Neural progenitor cell (in vitro differentiated cells): Measurements from ENCODE around the gene ULK4. TPM values are rescaled to one million over a fixed set of nuclear protein-coding genes. Genes with fewer than 3 reads are reported as not detected.

Source experiments
- DNase-seq: peaks from one replicate; pipeline ENCODE4 v3.0.0-alpha.2; 2016; ENCODE audit warnings: low spot score
- H2AFZ ChIP-seq: fragments of 200-600 bp; sonication (generic); replicated peaks from 2 replicates; pipeline ENCODE4 v1.6.1; 2016; ENCODE audit warnings: antibody characterized with exemption
- H3F3A ChIP-seq: fragments of 200-600 bp; sonication (generic); 2 replicates; pipeline ENCODE4 v1.6.1; 2016; ENCODE audit warnings: antibody characterized with exemption, low read depth
- H3K27ac ChIP-seq: fragments of 200-600 bp; sonication (generic); 2 replicates; pipeline ENCODE4 v1.5.1; 2016; ENCODE audit warnings: mild to moderate bottlenecking
- H3K27me3 ChIP-seq: fragments of 200-600 bp; sonication (generic); 2 replicates; pipeline ENCODE4 v1.6.1; 2016; ENCODE audit warnings: mild to moderate bottlenecking, moderate library complexity
- H3K36me3 ChIP-seq: fragments of 200-600 bp; sonication (generic); 2 replicates; pipeline ENCODE4 v1.5.1; 2016
- H3K4me1 ChIP-seq: fragments of 200-600 bp; sonication (generic); 2 replicates; pipeline ENCODE4 v1.6.1; 2016; ENCODE audit warnings: mixed run types
- H3K4me2 ChIP-seq: fragments of 200-600 bp; sonication (generic); 2 replicates; pipeline ENCODE4 v1.6.1; 2016
- H3K4me3 ChIP-seq: fragments of 200-600 bp; sonication (generic); 2 replicates; pipeline ENCODE4 v1.5.1; 2016
- H3K79me2 ChIP-seq: fragments of 200-600 bp; sonication (generic); 2 replicates; pipeline ENCODE4 v1.6.1; 2016; ENCODE audit warnings: low read depth
- H3K9ac ChIP-seq: fragments of 200-600 bp; sonication (generic); 2 replicates; pipeline ENCODE4 v1.6.1; 2016
- H3K9me3 ChIP-seq: fragments of 200-600 bp; sonication (generic); 2 replicates; pipeline ENCODE4 v1.5.1; 2016; ENCODE audit warnings: low read depth
- H4K20me1 ChIP-seq: fragments of 200-600 bp; sonication (generic); 2 replicates; pipeline ENCODE4 v1.6.1; 2016; ENCODE audit warnings: low read depth
- H3K27ac Mint-ChIP-seq: 3 replicates; pipeline ENCODE4 v1.8.0; 2021; ENCODE audit warnings: mixed read lengths
- H3K27me3 Mint-ChIP-seq: 2 replicates; pipeline ENCODE4 v1.8.0; 2022; ENCODE audit warnings: low read depth, mild to moderate bottlenecking, inconsistent platforms, moderate library complexity, mixed read lengths; ENCODE audit not compliant: insufficient read depth
- H3K36me3 Mint-ChIP-seq: 3 replicates; pipeline ENCODE4 v1.8.0; 2021; ENCODE audit warnings: mixed read lengths
- H3K4me1 Mint-ChIP-seq: 3 replicates; pipeline ENCODE4 v1.8.0; 2021; ENCODE audit warnings: mixed read lengths
- H3K4me3 Mint-ChIP-seq: 3 replicates; pipeline ENCODE4 v1.8.0; 2021; ENCODE audit warnings: mild to moderate bottlenecking, moderate library complexity, mixed read lengths
- H3K9me3 Mint-ChIP-seq: 3 replicates; pipeline ENCODE4 v1.8.0; 2020; ENCODE audit warnings: mixed read lengths
- CTCF ChIP-seq: fragments of 200-600 bp; sonication (generic); IDR thresholded peaks from 2 replicates; pipeline ENCODE4 v1.5.1; 2017; ENCODE audit warnings: antibody characterized with exemption, mild to moderate bottlenecking
- EZH2 ChIP-seq: fragments of 200-600 bp; sonication (generic); IDR thresholded peaks from 2 replicates; pipeline ENCODE4 v1.6.1; 2017; ENCODE audit warnings: antibody characterized with exemption, mild to moderate bottlenecking, moderate library complexity
- EZH2phosphoT487 ChIP-seq: fragments of 200-600 bp; sonication (generic); IDR thresholded peaks from 2 replicates; pipeline ENCODE4 v1.6.1; 2017; ENCODE audit warnings: antibody characterized with exemption
- total RNA-seq: library from RNA; depleted of rRNA; stranded (reverse); fragments of >200 nt; gene quantifications from 2 replicates; pipeline ENCODE4 v1.2.3, GENCODE V29; 2015; ENCODE audit warnings: low replicate concordance

ULK4 gene
- total RNA-seq, 1 donor from 2014 or later = 33.0 TPM

- Histone ChIP-seq H3F3A (no peaks in the 10 kb centered on the region), H3K9ac (no peak overlapping the region), H3K4me3 (no peak overlapping the region), H4K20me1 (no peaks in the 10 kb centered on the region), H3K9me3 (no peaks in the 10 kb centered on the region), H3K4me1 (peaks cover 13% of the 10 kb centered on the region), H3K27ac (no peak overlapping the region), H3K4me2 (no peak overlapping the region), H3K79me2 (no peaks in the 10 kb centered on the region), H3K36me3 (no peaks in the 10 kb centered on the region), H2AFZ (no peak overlapping the region), H3K27me3 (no peaks in the 10 kb centered on the region)
- Mint-ChIP-seq H3K27ac (no peak overlapping the region), H3K4me3 (no peak overlapping the region), H3K4me1 (no peaks in the 10 kb centered on the region), H3K9me3 (peaks cover 11% of the 10 kb centered on the region), H3K36me3 (no peaks in the 10 kb centered on the region), H3K27me3 (no peaks in the 10 kb centered on the region)
- DNase-seq = no peak
- TF ChIP-seq EZH2 (no peak), CTCF (no peak), EZH2phosphoT487 (no peak)
Measured at GRCh38 chr3:41276191-41276590, 685.7 kb downstream of the ULK4 start.

DNA sequence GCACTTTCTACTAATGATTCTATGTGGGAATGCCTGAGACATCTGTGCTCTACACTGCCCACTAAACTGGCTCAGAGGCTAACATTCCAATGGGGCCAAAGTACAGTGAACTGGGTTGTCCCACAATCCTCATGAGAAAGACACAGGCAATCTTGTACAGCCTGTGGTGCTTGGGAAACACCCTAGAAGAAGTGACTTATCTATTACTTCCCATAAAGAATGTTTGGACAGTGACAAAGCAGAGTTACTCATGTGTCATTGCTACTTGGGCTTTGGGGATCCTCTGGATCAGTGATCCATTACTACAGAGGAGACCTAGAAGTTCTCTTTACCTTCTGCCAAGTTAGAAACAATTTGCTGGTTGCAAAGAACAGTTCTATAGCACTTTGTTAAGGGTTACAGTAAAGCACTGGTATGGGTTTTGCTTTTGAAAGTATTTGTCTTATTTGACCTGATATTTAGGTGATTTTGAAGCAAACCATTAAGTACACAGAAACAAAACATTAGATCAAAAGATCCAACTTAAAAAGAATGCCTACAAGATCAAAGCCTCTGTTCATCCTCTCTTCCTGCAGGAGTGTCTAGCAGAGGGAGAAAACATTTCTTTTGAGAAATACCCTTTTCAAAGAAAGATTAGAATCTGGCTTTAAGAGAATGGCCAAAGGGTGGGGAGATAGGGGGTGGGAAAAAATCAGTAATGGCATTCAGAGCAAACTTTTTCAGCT is 686.8 kb downstream of the ULK4 start:
- Histone ChIP-seq H3K27me3 (no peaks in the 10 kb centered on the region), H3K9ac (no peak overlapping the region), H3K4me3 (no peak overlapping the region), H3K4me1 (peaks cover 13% of the 10 kb centered on the region), H3K9me3 (no peaks in the 10 kb centered on the region), H3F3A (no peaks in the 10 kb centered on the region), H3K79me2 (no peaks in the 10 kb centered on the region), H4K20me1 (no peaks in the 10 kb centered on the region), H3K36me3 (no peaks in the 10 kb centered on the region), H3K27ac (no peak overlapping the region), H2AFZ (no peak overlapping the region), H3K4me2 (no peak overlapping the region)
- Mint-ChIP-seq H3K36me3 (no peaks in the 10 kb centered on the region), H3K4me3 (no peak overlapping the region), H3K4me1 (no peaks in the 10 kb centered on the region), H3K27ac (no peak overlapping the region), H3K9me3 (peaks cover 7% of the 10 kb centered on the region), H3K27me3 (no peaks in the 10 kb centered on the region)
- TF ChIP-seq CTCF = no peak
- TF ChIP-seq EZH2 = no peak
- TF ChIP-seq EZH2phosphoT487 = no peak
- DNase-seq = no peak

DNA sequence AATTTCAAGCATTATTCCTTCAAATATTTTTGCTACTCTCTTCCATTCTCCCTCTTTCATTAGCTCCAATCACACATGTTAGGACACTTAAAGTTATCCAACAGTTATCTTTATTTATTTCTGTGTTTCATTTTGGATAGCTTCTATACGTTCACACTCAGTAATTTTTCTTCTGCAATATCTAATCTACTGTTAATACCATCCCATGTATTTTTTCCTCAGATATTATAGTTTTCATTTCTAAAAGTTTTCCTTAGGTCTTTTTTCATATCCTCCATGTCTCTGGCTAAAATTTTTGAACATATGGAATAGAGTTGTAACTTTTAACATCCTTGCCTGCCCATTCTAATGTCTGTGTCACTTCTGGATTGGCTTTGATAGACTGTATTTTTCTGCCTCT is 689.2 kb downstream of the ULK4 start:
- no peak overlapping the region for H3K4me2 ChIP-seq
- no peak for TF ChIP-seq EZH2phosphoT487
- no peak for TF ChIP-seq CTCF
- TF ChIP-seq EZH2 = no peak
- Mint-ChIP-seq H3K27ac (no peak overlapping the region), H3K36me3 (no peaks in the 10 kb centered on the region), H3K9me3 (peaks cover 7% of the 10 kb centered on the region), H3K4me1 (peaks cover 5% of the 10 kb centered on the region), H3K27me3 (no peaks in the 10 kb centered on the region), H3K4me3 (no peak overlapping the region)
- H3F3A ChIP-seq = no peaks in the 10 kb centered on the region
- no peaks in the 10 kb centered on the region for H3K9me3 ChIP-seq
- DNase-seq = no peak
- no peak overlapping the region for H3K9ac ChIP-seq
- no peaks in the 10 kb centered on the region for H3K27me3 ChIP-seq
- H3K79me2 ChIP-seq = no peaks in the 10 kb centered on the region
- no peak overlapping the region for H2AFZ ChIP-seq
- no peaks in the 10 kb centered on the region for H3K36me3 ChIP-seq
- H3K27ac ChIP-seq = no peak overlapping the region
- peaks cover under 1% of the 10 kb centered on the region for H3K4me1 ChIP-seq
- no peaks in the 10 kb centered on the region for H4K20me1 ChIP-seq
- no peak overlapping the region for H3K4me3 ChIP-seq
